Measurements from ENCODE around the gene ADAMTSL4. TPM values are rescaled to one million over a fixed set of nuclear protein-coding genes. Genes with fewer than 3 reads are reported as not detected.

Gene ADAMTSL4
- total and polyA plus RNA-seq, 9 of the 15 experiments (the other 6 are each of a cell fraction or from before 2014, with no cell fraction given) = 12.7 to 212 (median 35.6) TPM

DNA sequence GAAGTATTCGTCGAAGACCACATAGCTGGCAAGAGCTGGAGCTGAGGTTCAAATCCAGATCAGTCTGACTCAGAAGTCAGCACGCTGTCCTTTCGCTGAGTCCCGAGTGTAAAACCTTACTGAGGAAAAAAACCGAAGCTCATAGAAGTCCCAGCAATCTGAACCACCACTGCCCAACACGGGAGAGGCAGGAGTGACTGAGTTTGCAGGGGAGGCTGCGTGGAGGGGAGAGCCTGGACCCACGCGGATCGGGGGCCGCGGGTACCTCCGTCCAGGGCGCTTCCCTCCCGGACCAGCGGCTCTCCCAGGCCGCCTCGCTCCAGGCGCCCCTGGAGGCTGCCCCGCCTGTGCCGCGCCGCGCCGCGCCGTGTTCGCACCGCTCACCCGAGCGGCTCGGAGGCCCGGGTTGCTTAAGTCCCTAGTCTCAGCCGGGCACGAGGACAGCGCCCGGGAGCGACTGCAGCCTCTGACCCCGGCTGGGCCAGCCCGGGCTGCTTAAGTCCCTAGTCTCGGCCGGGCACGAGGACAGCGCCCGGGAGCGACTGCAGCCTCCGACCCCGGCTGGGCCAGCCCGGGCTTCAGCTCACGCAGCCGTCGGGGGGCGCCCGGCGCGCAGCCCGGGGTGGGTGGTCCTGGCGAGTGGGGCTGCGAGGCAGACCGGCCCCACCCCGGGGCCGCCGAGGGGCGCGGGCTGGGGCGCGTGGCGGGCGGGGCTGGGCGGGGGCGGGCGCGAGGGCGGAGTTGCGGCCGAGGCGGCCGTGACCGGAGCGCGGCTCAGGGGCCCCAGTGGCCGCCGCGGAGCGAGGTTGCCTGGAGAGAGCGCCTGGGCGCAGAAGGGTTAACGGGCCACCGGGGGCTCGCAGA lies at the start of gene ADAMTSL4 (continued):
- TF ChIP-seq, protein P1, sequence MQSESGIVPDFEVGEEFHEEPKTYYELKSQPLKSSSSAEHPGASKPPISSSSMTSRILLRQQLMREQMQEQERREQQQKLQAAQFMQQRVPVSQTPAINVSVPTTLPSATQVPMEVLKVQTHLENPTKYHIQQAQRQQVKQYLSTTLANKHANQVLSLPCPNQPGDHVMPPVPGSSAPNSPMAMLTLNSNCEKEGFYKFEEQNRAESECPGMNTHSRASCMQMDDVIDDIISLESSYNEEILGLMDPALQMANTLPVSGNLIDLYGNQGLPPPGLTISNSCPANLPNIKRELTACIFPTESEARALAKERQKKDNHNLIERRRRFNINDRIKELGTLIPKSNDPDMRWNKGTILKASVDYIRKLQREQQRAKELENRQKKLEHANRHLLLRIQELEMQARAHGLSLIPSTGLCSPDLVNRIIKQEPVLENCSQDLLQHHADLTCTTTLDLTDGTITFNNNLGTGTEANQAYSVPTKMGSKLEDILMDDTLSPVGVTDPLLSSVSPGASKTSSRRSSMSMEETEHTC (IDR thresholded peaks at IDR 0.05) = no peak
- TF ChIP-seq, protein P2, sequence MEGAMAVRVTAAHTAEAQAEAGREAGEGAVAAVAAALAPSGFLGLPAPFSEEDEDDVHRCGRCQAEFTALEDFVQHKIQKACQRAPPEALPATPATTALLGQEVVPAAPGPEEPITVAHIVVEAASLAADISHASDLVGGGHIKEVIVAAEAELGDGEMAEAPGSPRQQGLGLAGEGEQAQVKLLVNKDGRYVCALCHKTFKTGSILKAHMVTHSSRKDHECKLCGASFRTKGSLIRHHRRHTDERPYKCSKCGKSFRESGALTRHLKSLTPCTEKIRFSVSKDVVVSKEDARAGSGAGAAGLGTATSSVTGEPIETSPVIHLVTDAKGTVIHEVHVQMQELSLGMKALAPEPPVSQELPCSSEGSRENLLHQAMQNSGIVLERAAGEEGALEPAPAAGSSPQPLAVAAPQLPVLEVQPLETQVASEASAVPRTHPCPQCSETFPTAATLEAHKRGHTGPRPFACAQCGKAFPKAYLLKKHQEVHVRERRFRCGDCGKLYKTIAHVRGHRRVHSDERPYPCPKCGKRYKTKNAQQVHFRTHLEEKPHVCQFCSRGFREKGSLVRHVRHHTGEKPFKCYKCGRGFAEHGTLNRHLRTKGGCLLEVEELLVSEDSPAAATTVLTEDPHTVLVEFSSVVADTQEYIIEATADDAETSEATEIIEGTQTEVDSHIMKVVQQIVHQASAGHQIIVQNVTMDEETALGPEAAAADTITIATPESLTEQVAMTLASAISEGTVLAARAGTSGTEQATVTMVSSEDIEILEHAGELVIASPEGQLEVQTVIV (CRISPR knock-in tag; IDR thresholded peaks at IDR 0.05; ENCODE audit: borderline replicate concordance) = no peak
- TF ChIP-seq NUFIP1 (IDR thresholded peaks at IDR 0.05; ENCODE audit: partially characterized antibody) = no peak
- peak; percentile 86 for TF ChIP-seq ZNF583 (CRISPR knock-in tag; IDR thresholded peaks at IDR 0.05)
- TF ChIP-seq HMG20A (CRISPR knock-in tag; conservative IDR thresholded peaks at IDR 0.05) = no peak
- TF ChIP-seq ZNF146 (CRISPR knock-in tag; IDR thresholded peaks at IDR 0.05; ENCODE audit: unreplicated experiment) = no peak
- TF ChIP-seq ZNF444 (CRISPR knock-in tag; IDR thresholded peaks at IDR 0.05) = no peak
- TF ChIP-seq, protein P3, sequence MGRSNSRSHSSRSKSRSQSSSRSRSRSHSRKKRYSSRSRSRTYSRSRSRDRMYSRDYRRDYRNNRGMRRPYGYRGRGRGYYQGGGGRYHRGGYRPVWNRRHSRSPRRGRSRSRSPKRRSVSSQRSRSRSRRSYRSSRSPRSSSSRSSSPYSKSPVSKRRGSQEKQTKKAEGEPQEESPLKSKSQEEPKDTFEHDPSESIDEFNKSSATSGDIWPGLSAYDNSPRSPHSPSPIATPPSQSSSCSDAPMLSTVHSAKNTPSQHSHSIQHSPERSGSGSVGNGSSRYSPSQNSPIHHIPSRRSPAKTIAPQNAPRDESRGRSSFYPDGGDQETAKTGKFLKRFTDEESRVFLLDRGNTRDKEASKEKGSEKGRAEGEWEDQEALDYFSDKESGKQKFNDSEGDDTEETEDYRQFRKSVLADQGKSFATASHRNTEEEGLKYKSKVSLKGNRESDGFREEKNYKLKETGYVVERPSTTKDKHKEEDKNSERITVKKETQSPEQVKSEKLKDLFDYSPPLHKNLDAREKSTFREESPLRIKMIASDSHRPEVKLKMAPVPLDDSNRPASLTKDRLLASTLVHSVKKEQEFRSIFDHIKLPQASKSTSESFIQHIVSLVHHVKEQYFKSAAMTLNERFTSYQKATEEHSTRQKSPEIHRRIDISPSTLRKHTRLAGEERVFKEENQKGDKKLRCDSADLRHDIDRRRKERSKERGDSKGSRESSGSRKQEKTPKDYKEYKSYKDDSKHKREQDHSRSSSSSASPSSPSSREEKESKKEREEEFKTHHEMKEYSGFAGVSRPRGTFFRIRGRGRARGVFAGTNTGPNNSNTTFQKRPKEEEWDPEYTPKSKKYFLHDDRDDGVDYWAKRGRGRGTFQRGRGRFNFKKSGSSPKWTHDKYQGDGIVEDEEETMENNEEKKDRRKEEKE (IDR thresholded peaks at IDR 0.05; ENCODE audit: borderline replicate concordance in 1 of 2, control insufficient read depth in 1 of 2, low read depth in 2 of 2, low read length in 1 of 2) = 0 out of 4 replicates have a peak, but pooled peaks of 1 of the 2 experiments have one; percentile 29
- TF ChIP-seq, protein P4, sequence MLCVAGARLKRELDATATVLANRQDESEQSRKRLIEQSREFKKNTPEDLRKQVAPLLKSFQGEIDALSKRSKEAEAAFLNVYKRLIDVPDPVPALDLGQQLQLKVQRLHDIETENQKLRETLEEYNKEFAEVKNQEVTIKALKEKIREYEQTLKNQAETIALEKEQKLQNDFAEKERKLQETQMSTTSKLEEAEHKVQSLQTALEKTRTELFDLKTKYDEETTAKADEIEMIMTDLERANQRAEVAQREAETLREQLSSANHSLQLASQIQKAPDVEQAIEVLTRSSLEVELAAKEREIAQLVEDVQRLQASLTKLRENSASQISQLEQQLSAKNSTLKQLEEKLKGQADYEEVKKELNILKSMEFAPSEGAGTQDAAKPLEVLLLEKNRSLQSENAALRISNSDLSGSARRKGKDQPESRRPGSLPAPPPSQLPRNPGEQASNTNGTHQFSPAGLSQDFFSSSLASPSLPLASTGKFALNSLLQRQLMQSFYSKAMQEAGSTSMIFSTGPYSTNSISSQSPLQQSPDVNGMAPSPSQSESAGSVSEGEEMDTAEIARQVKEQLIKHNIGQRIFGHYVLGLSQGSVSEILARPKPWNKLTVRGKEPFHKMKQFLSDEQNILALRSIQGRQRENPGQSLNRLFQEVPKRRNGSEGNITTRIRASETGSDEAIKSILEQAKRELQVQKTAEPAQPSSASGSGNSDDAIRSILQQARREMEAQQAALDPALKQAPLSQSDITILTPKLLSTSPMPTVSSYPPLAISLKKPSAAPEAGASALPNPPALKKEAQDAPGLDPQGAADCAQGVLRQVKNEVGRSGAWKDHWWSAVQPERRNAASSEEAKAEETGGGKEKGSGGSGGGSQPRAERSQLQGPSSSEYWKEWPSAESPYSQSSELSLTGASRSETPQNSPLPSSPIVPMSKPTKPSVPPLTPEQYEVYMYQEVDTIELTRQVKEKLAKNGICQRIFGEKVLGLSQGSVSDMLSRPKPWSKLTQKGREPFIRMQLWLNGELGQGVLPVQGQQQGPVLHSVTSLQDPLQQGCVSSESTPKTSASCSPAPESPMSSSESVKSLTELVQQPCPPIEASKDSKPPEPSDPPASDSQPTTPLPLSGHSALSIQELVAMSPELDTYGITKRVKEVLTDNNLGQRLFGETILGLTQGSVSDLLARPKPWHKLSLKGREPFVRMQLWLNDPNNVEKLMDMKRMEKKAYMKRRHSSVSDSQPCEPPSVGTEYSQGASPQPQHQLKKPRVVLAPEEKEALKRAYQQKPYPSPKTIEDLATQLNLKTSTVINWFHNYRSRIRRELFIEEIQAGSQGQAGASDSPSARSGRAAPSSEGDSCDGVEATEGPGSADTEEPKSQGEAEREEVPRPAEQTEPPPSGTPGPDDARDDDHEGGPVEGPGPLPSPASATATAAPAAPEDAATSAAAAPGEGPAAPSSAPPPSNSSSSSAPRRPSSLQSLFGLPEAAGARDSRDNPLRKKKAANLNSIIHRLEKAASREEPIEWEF (CRISPR knock-in tag; IDR thresholded peaks at IDR 0.05) = no peak
- no peak for TF ChIP-seq XRCC3 (IDR thresholded peaks at IDR 0.05)
- no peak for TF ChIP-seq NCOA4 (IDR thresholded peaks at IDR 0.05; ENCODE audit: partially characterized antibody)
- TF ChIP-seq FUS (optimal IDR thresholded peaks at IDR 0.05; ENCODE audit: low read depth, low read length) = no peak
- no peak for TF ChIP-seq DNMT1 (IDR thresholded peaks at IDR 0.05)
- TF ChIP-seq ZNF717 (CRISPR knock-in tag; IDR thresholded peaks at IDR 0.05) = no peak
- TF ChIP-seq SMAD1 (IDR thresholded peaks at IDR 0.05; ENCODE audit: low read depth, low read length, partially characterized antibody) = no peak

Data from K562 (cell line).